RPMI8226 (cell line): ENCODE data around the gene ZNF385B.
"Not testable (repeated sequence)": the region's sequence is repeated elsewhere in the genome, so short reads cannot be mapped to it uniquely, and the experiment has no call there.

Experiments
- DNase-seq: peaks from one replicate; pipeline ENCODE4 v3.0.0-alpha.2; 2015

ZNF385B gene

GRCh38 chr2:179675435-179675834 is 186.0 kb downstream of the ZNF385B start:
- no peak for DNase-seq

GRCh38 chr2:179671043-179671981 is 190.1 kb downstream of the ZNF385B start:
- DNase-seq, result no peak

- no peak for DNase-seq
Observed at GRCh38 chr2:179669196-179669595, 192.2 kb downstream of the ZNF385B start.

- DNase-seq, result no peak
Observed at GRCh38 chr2:179664972-179665812, 196.2 kb downstream of the ZNF385B start.

- DNase-seq, result no peak
Observed at GRCh38 chr2:179661986-179662385, 199.4 kb downstream of the ZNF385B start.

GRCh38 chr2:179657068-179657595 is 204.3 kb downstream of the ZNF385B start:
- no peak for DNase-seq

- no peak for DNase-seq
Observed at GRCh38 chr2:179655627-179656026, 205.8 kb downstream of the ZNF385B start.

GRCh38 chr2:179654806-179655205 is 206.6 kb downstream of the ZNF385B start:
- DNase-seq, result no peak

GRCh38 chr2:179652296-179652695 is 209.1 kb downstream of the ZNF385B start:
- DNase-seq, result no peak

GRCh38 chr2:179650420-179650819 is 211.0 kb downstream of the ZNF385B start:
- DNase-seq, result no peak

GRCh38 chr2:179646862-179647587 is 214.4 kb downstream of the ZNF385B start:
- no peak for DNase-seq

- DNase-seq, result no peak
Observed at GRCh38 chr2:179646173-179646769, 215.1 kb downstream of the ZNF385B start.

GRCh38 chr2:179645047-179645446 is 216.4 kb downstream of the ZNF385B start:
- no peak for DNase-seq

- no peak for DNase-seq
Observed at GRCh38 chr2:179642462-179642861, 218.9 kb downstream of the ZNF385B start.

- DNase-seq, result no peak
Observed at GRCh38 chr2:179636995-179637394, 224.4 kb downstream of the ZNF385B start.

GRCh38 chr2:179636100-179636980 is 225.1 kb downstream of the ZNF385B start:
- no peak for DNase-seq

- not testable (repeated sequence) for DNase-seq
Observed at GRCh38 chr2:179631769-179632385, 229.5 kb downstream of the ZNF385B start.

- not testable (repeated sequence) for DNase-seq
Observed at GRCh38 chr2:179629776-179630175, 231.6 kb downstream of the ZNF385B start.

- DNase-seq, result no peak
Observed at GRCh38 chr2:179626261-179626660, 235.2 kb downstream of the ZNF385B start.

GRCh38 chr2:179622635-179623300 is 238.6 kb downstream of the ZNF385B start:
- peak; percentile 53 for DNase-seq
